ENCODE data around the gene UBXN2A. TPM values are rescaled to one million over a fixed set of nuclear protein-coding genes. Genes with fewer than 3 reads are reported as not detected.

UBXN2A gene
- total and polyA plus RNA-seq, 10 of the 15 experiments (the other 5 are each of a cell fraction or from before 2014, with no cell fraction given), result 3.7 to 23.5 (median 14.6) TPM

DNA sequence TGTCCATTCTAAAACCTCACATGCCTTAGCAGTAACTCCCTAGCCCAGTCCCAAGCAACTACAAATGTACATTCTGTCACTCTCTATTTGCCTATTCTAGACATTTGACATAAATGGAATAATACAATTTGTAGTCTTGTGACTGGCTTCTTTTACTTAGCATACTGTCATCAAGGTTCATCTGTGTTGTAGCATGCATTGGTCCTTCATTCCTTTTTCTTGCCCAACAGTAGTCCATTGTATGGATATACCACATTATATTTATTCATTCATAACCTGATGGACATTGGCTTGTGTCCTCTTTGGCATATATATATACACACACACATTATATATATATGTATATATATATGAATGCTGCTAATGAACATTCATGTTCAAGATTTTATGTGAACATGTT, 67.4 kb downstream of the UBXN2A start (continued):
- TF ChIP-seq, protein P1, sequence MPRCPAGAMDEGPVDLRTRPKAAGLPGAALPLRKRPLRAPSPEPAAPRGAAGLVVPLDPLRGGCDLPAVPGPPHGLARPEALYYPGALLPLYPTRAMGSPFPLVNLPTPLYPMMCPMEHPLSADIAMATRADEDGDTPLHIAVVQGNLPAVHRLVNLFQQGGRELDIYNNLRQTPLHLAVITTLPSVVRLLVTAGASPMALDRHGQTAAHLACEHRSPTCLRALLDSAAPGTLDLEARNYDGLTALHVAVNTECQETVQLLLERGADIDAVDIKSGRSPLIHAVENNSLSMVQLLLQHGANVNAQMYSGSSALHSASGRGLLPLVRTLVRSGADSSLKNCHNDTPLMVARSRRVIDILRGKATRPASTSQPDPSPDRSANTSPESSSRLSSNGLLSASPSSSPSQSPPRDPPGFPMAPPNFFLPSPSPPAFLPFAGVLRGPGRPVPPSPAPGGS (IDR thresholded peaks at IDR 0.05; ENCODE audit: borderline replicate concordance, insufficient read depth, low read depth, low read length, poor library complexity, severe bottlenecking), result no peak
- TF ChIP-seq ZNF384 (IDR thresholded peaks at IDR 0.05; ENCODE audit: borderline replicate concordance, low read depth, low read length) (no peak), RAD51 (IDR thresholded peaks at IDR 0.05) (no peak), TCF12 (IDR thresholded peaks at IDR 0.05; ENCODE audit: low read depth, low read length) (no peak), NR2C2 (IDR thresholded peaks at IDR 0.05; ENCODE audit: borderline replicate concordance, control insufficient read depth, insufficient read length, low read depth) (no peak), RAD21 (IDR thresholded peaks at IDR 0.05; ENCODE audit: insufficient read depth, low read depth, low read length) (no peak)
- TF ChIP-seq, protein P2, sequence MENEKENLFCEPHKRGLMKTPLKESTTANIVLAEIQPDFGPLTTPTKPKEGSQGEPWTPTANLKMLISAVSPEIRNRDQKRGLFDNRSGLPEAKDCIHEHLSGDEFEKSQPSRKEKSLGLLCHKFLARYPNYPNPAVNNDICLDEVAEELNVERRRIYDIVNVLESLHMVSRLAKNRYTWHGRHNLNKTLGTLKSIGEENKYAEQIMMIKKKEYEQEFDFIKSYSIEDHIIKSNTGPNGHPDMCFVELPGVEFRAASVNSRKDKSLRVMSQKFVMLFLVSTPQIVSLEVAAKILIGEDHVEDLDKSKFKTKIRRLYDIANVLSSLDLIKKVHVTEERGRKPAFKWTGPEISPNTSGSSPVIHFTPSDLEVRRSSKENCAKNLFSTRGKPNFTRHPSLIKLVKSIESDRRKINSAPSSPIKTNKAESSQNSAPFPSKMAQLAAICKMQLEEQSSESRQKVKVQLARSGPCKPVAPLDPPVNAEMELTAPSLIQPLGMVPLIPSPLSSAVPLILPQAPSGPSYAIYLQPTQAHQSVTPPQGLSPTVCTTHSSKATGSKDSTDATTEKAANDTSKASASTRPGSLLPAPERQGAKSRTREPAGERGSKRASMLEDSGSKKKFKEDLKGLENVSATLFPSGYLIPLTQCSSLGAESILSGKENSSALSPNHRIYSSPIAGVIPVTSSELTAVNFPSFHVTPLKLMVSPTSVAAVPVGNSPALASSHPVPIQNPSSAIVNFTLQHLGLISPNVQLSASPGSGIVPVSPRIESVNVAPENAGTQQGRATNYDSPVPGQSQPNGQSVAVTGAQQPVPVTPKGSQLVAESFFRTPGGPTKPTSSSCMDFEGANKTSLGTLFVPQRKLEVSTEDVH (IDR thresholded peaks at IDR 0.05; ENCODE audit: low read depth, partially characterized antibody), result no peak
- TF ChIP-seq, protein P3, sequence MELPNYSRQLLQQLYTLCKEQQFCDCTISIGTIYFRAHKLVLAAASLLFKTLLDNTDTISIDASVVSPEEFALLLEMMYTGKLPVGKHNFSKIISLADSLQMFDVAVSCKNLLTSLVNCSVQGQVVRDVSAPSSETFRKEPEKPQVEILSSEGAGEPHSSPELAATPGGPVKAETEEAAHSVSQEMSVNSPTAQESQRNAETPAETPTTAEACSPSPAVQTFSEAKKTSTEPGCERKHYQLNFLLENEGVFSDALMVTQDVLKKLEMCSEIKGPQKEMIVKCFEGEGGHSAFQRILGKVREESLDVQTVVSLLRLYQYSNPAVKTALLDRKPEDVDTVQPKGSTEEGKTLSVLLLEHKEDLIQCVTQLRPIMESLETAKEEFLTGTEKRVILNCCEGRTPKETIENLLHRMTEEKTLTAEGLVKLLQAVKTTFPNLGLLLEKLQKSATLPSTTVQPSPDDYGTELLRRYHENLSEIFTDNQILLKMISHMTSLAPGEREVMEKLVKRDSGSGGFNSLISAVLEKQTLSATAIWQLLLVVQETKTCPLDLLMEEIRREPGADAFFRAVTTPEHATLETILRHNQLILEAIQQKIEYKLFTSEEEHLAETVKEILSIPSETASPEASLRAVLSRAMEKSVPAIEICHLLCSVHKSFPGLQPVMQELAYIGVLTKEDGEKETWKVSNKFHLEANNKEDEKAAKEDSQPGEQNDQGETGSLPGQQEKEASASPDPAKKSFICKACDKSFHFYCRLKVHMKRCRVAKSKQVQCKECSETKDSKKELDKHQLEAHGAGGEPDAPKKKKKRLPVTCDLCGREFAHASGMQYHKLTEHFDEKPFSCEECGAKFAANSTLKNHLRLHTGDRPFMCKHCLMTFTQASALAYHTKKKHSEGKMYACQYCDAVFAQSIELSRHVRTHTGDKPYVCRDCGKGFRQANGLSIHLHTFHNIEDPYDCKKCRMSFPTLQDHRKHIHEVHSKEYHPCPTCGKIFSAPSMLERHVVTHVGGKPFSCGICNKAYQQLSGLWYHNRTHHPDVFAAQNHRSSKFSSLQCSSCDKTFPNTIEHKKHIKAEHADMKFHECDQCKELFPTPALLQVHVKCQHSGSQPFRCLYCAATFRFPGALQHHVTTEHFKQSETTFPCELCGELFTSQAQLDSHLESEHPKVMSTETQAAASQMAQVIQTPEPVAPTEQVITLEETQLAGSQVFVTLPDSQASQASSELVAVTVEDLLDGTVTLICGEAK (IDR thresholded peaks at IDR 0.05; ENCODE audit: borderline replicate concordance), result no peak
